Heart left ventricle (tissue), 13 donors: Measurements from ENCODE around the gene KLHL29.

ENCODE experiments used
- CTCF ChIP-seq, 12 donors: fragments of 200-600 bp; sonication (generic) in 4 of 12; IDR thresholded peaks; one replicate each; pipeline versions ENCODE4 v1.5.0 to v1.8.0; 2018 to 2022; ENCODE audit warnings: antibody characterized with exemption in 12 of 12, mild to moderate bottlenecking in 5 of 12
- POLR2A ChIP-seq, 2 donors: fragments of 450-650 bp; IDR thresholded peaks; one replicate each; pipeline ENCODE4 v1.6.1; 2017; ENCODE audit warnings: antibody characterized with exemption in 2 of 2, mild to moderate bottlenecking in 2 of 2, moderate library complexity in 2 of 2
- donor health status: ischemic (EF 13 %, LVEDD 7.1; RV severe dilation, severe dysfunction).
- donor health status: DM: no; HTN: yes; CAD: no.
- donor health status: DM: no; HTN: no; CAD: no.
- donor health status: ischemic (EF 25% LVEDD 6.9; RV normal size, moderate dysfunction).
- donor health status: ischemic (EF 25% LVEDD 5.7; RV mildly dilated, moderate dysfunction).
- donor health status: ischemic (EF 35%, LVEDD 5.7; RV mildly dilated, moderate dysfunction).
- donor health status: nonischemic (EF 11% LVEDD 7.7; RV severe dilation, severe dysfunction).
- donor health status: DM: yes; HTN: yes; CAD: no.
- donor health status: PGD.
- donor health status: ischemic (EF 29% LVEDD 5.4; RV normal size, mild dysfunction).
- donor health status: nonischemic (EF 23%, LVEDD 6.1; RV moderate dilation, normal function).

DNA sequence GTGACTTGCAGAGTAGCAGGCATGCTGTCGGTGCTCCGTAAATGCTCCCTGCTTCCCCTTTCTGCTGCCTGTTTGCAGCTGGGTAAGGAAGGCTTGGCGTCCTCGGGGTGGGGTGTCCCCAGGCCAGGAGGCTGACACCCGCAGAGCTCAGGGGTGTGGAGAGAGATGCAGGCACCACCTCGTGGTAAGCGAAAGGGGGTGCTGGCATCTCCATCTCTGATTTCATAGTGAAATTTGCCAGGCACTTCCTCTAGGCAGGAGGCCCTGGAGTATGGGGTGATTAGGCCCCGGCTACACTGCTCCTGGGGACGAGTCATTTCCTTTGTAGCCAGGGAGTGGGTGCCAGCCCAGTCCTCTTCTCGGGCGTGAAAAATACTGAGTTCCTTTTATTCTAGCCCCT lies 160.4 kb downstream of the KLHL29 start:
- TF ChIP-seq POLR2A (IDR thresholded peaks at IDR 0.05), result no peak
- TF ChIP-seq CTCF (IDR thresholded peaks at IDR 0.05), result no peak
